ENCODE measurements around the gene UGT3A2. TPM values are rescaled to one million over a fixed set of nuclear protein-coding genes. Genes with fewer than 3 reads are reported as not detected.

The UGT3A2 gene
- total and polyA plus RNA-seq, 2 of the 8 experiments (the other 6 are each of a cell fraction or from before 2014, with no cell fraction given): 19.4 to 28.8 TPM

DNA sequence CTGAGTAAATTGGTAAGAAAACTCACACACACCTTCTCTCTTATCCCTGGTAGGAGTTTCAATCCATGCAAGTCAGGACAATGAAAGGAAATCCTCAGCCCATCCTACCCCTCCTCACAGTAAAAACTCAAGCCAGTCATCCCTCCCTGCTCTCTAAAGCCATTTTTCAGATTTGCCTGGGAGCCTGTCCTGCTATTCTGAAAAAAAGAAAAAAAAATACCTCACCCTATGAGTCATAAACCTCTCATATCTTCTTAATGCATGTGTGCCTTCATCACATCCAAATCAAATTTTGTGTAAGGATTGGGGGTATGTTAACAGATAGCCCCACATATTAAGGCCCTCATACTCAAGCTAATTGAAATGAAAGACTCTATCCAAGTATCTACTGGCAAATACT is 14.1 kb downstream of the UGT3A2 start:
- H4K91ac ChIP-seq (replicated peaks; ENCODE audit: insufficient read length, low read length): no peak overlapping the region
- H4K5ac ChIP-seq (ENCODE audit: insufficient read length, low read depth, low read length): no peak overlapping the region
- no peak overlapping the region for H2AFZ ChIP-seq (ENCODE audit: low read length)
- no peak overlapping the region for H2BK15ac ChIP-seq (ENCODE audit: low read length)
- H3K14ac ChIP-seq (ENCODE audit: insufficient read length): no peak overlapping the region
- H3K79me1 ChIP-seq (ENCODE audit: low read depth, low read length): no peaks in the 10 kb centered on the region
- no peak overlapping the region for H3K23ac ChIP-seq (ENCODE audit: insufficient read length)
- H2BK12ac ChIP-seq (ENCODE audit: low read depth, low read length): no peak overlapping the region
- H3K18ac ChIP-seq (ENCODE audit: extremely low read depth, low read length): no peak overlapping the region
- no peaks in the 10 kb centered on the region for H4K20me1 ChIP-seq (replicated peaks in 1 of 2; ENCODE audit: control insufficient read depth in 1 of 2, insufficient read depth in 2 of 2, low read length in 2 of 2)
- H3K36me3 ChIP-seq (ENCODE audit: control insufficient read depth in 2 of 4, insufficient read depth in 4 of 4, low read length in 3 of 4): peaks cover 0 to 2% (median 0%) of the 10 kb centered on the region in 4 experiments; a peak in 1 of 8 replicates
- no peaks in the 10 kb centered on the region; the same call in 1 of the 2 replicates for H3K23me2 ChIP-seq (ENCODE audit: low read depth, low read length)
- H3K4me2 ChIP-seq (ENCODE audit: insufficient read depth in 1 of 2, low read depth in 2 of 2, low read length in 2 of 2): no peak overlapping the region
- H3K4me3 ChIP-seq (ENCODE audit: extremely low read depth in 1 of 4, insufficient read depth in 2 of 4, low read depth in 3 of 4, low read length in 4 of 4): no peak overlapping the region
- H2BK20ac ChIP-seq (ENCODE audit: low read length): no peak overlapping the region
- no peak overlapping the region for H2AK5ac ChIP-seq (ENCODE audit: low read depth, low read length)
- H3K27me3 ChIP-seq (replicated peaks in 1 of 4; ENCODE audit: control insufficient read depth in 3 of 4, extremely low read depth in 1 of 4, insufficient read depth in 3 of 4, low read length in 3 of 4): no peaks in the 10 kb centered on the region
- H3K9ac ChIP-seq (replicated peaks in 1 of 4; ENCODE audit: extremely low read depth in 1 of 4, low read depth in 3 of 4, low read length in 3 of 4): no peak overlapping the region
- ChIA-PET CTCF (ENCODE audit: partially characterized antibody) (interaction anchor here (1.4 to 1.9 kb wide), 2 partner anchors 19 to 27 kb away, joined by 6 read pairs; no protein-coding TSS in a partner anchor), POLR2A (ENCODE audit: partially characterized antibody) (interaction anchor here (0.8 kb wide), 1 partner anchor 18 kb away, joined by 3 read pairs; no protein-coding TSS in a partner anchor)
- H3K79me2 ChIP-seq (ENCODE audit: control insufficient read depth in 1 of 2, insufficient read depth in 2 of 2, low read length in 2 of 2): no peaks in the 10 kb centered on the region
- no peak for FAIRE-seq
- H2BK5ac ChIP-seq (ENCODE audit: low read depth, low read length): no peak overlapping the region
- TF ChIP-seq BRCA1 (IDR thresholded peaks at IDR 0.05; ENCODE audit: low read depth, low read length): no peak
- TF ChIP-seq CHD1 (IDR thresholded peaks at IDR 0.05; ENCODE audit: low read depth, low read length): no peak
- TF ChIP-seq CEBPB (IDR thresholded peaks at IDR 0.05; ENCODE audit: low read depth, low read length): no peak
- TF ChIP-seq ASH2L (IDR thresholded peaks at IDR 0.05; ENCODE audit: low read length): no peak
- no peak for TF ChIP-seq GABPA (IDR thresholded peaks at IDR 0.05; ENCODE audit: borderline replicate concordance, insufficient read depth, low read length)
- TF ChIP-seq ZNF274 (IDR thresholded peaks at IDR 0.05; ENCODE audit: borderline replicate concordance, extremely low read depth, low read length): no peak
- no peak for TF ChIP-seq ATF2 (IDR thresholded peaks at IDR 0.05; ENCODE audit: low read length)
- no peak for TF ChIP-seq KDM1A (IDR thresholded peaks at IDR 0.05; ENCODE audit: borderline replicate concordance, low read length)
- TF ChIP-seq CBX5 (IDR thresholded peaks at IDR 0.05; ENCODE audit: low read depth, low read length): no peak
- TF ChIP-seq SIRT6 (IDR thresholded peaks at IDR 0.05; ENCODE audit: low read length): no peak
- TF ChIP-seq TAF1 (IDR thresholded peaks at IDR 0.05; ENCODE audit: low read depth, low read length): no peak
- no peak for TF ChIP-seq TEAD4 (IDR thresholded peaks at IDR 0.05; ENCODE audit: low read depth, low read length)
- TF ChIP-seq TCF12 (IDR thresholded peaks at IDR 0.05; ENCODE audit: low read depth, low read length): no peak
- TF ChIP-seq SP1 (IDR thresholded peaks at IDR 0.05; ENCODE audit: low read depth, low read length): no peak
- no peak for TF ChIP-seq POLR2A (IDR thresholded peaks at IDR 0.05; ENCODE audit: control extremely low read depth in 1 of 2, low read depth in 2 of 2, low read length in 2 of 2)
- no peak overlapping the region for H3K27ac ChIP-seq (ENCODE audit: low read depth, low read length)
- H4K8ac ChIP-seq (ENCODE audit: extremely low read depth, insufficient read depth, low read length): no peak overlapping the region
- no peaks in the 10 kb centered on the region for H3K9me3 ChIP-seq (ENCODE audit: insufficient read depth in 2 of 2, low read depth in 1 of 2, low read length in 1 of 2)
- no peak for DNase-seq (ENCODE audit: low read depth in 1 of 2, low spot score in 2 of 2)
- H2BK120ac ChIP-seq (replicated peaks; ENCODE audit: low read depth, low read length): no peak overlapping the region
- no peaks in the 10 kb centered on the region for H3K4me1 ChIP-seq (replicated peaks in 1 of 4; ENCODE audit: control insufficient read depth in 3 of 4, insufficient read depth in 4 of 4, low read length in 3 of 4)
- H3K56ac ChIP-seq (replicated peaks; ENCODE audit: insufficient read length, low read depth, low read length): no peak overlapping the region
- no peak overlapping the region for H3K4ac ChIP-seq (replicated peaks; ENCODE audit: insufficient read length, low read depth, low read length)

All from H1 (cell line).